Osteoblast (primary cell): ENCODE data around the gene STK31. TPM values are rescaled to one million over a fixed set of nuclear protein-coding genes. Genes with fewer than 3 reads are reported as not detected.

Source experiments
- DNase-seq: peaks from one replicate; pipeline ENCODE4 v3.0.0; 2011; ENCODE audit warnings: low spot score, mixed read lengths; ENCODE audit not compliant: insufficient read length; ENCODE audit errors: missing footprints
- H2AFZ ChIP-seq: 2 replicates; pipeline ENCODE4 v1.6.0; 2011; ENCODE audit warnings: mild to moderate bottlenecking, low read length
- H3K27ac ChIP-seq: 2 replicates; pipeline ENCODE4 v1.5.1; 2011; ENCODE audit warnings: mild to moderate bottlenecking, low read depth, low read length, moderate library complexity
- H3K27me3 ChIP-seq: 2 replicates; pipeline ENCODE4 v1.6.0; 2012; ENCODE audit warnings: mild to moderate bottlenecking, control low read depth, inconsistent platforms, low read length, moderate library complexity; ENCODE audit not compliant: insufficient read depth
- H3K36me3 ChIP-seq: 2 replicates; pipeline ENCODE4 v1.5.1; 2011; ENCODE audit warnings: mild to moderate bottlenecking, low read length, control low read depth, moderate library complexity; ENCODE audit not compliant: insufficient read depth
- H3K4me1 ChIP-seq: 2 replicates; pipeline ENCODE4 v1.5.1; 2011; ENCODE audit warnings: mild to moderate bottlenecking, low read length, control low read depth, moderate library complexity; ENCODE audit not compliant: insufficient read depth
- H3K4me2 ChIP-seq: 2 replicates; pipeline ENCODE4 v1.6.0; 2011; ENCODE audit warnings: mild to moderate bottlenecking, low read length; ENCODE audit not compliant: insufficient read depth
- H3K4me3 ChIP-seq: fragments of 200-600 bp; sonication (generic); 3 replicates; pipeline ENCODE4 v1.5.1; 2012; ENCODE audit warnings: mild to moderate bottlenecking, low read length, inconsistent platforms; ENCODE audit not compliant: insufficient read depth
- H3K79me2 ChIP-seq: 2 replicates; pipeline ENCODE4 v1.6.0; 2012; ENCODE audit warnings: mild to moderate bottlenecking, low read length, control low read depth, inconsistent platforms; ENCODE audit not compliant: insufficient read depth
- H3K9me3 ChIP-seq: 2 replicates; pipeline ENCODE4 v1.5.1; 2011; ENCODE audit warnings: low read depth, low read length, control low read depth
- H4K20me1 ChIP-seq: 2 replicates; pipeline ENCODE4 v1.6.0; 2012; ENCODE audit warnings: mild to moderate bottlenecking, low read length, control low read depth; ENCODE audit not compliant: insufficient read depth
- total RNA-seq: library from RNA; depleted of rRNA; stranded (reverse); fragments of >200 nt; gene quantifications from 2 replicates; pipeline ENCODE4 v1.2.3, GENCODE V29; 2012
- TF ChIP-seq, protein P1 (sequence below): IDR thresholded peaks from 2 replicates; pipeline ENCODE4 v1.5.1; 2011; ENCODE audit warnings: mild to moderate bottlenecking, low read depth, low read length, moderate library complexity; ENCODE audit errors: extremely low read depth

STK31 gene
- total RNA-seq, 1 donor, result under 0.01 TPM

DNA sequence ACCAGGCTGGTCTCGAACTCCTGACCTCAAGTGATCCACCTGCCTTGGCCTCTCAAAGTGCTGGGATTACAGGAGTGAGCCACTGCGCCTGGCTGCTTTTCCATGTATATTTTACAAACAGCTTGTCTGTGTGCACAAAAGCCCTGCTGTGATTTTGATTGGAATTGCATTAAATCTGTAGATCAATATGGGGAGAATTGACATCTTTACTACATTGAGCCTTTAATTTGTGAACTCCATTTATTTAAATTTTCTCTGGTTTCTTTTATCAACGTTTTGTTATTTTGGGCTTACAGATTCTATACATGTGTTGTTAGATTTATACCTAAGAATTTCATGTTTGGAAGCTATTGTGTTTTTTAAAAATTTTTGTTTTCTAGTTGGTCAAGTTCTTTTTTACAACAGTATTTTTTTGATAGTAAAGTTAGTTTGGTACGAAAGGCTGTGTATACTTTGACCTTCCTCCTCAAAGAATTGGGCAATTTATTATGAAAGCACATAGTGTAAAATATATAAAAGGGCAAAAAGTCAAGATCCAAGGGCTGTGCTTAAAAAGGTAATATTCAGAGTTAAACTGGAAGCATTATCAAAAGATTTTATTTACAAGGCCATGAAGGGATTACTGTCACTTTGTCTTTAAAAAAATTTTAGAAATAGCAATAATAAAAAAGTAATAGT, 92.8 kb downstream of the STK31 start:
- Histone ChIP-seq H2AFZ (no peak overlapping the region), H3K27me3 (no peaks in the 10 kb centered on the region), H3K4me3 (no peak overlapping the region), H3K9me3 (no peaks in the 10 kb centered on the region), H3K79me2 (no peaks in the 10 kb centered on the region), H3K4me2 (no peak overlapping the region), H3K36me3 (no peaks in the 10 kb centered on the region), H4K20me1 (no peaks in the 10 kb centered on the region), H3K4me1 (no peaks in the 10 kb centered on the region), H3K27ac (no peak overlapping the region)
- TF ChIP-seq, protein P1, sequence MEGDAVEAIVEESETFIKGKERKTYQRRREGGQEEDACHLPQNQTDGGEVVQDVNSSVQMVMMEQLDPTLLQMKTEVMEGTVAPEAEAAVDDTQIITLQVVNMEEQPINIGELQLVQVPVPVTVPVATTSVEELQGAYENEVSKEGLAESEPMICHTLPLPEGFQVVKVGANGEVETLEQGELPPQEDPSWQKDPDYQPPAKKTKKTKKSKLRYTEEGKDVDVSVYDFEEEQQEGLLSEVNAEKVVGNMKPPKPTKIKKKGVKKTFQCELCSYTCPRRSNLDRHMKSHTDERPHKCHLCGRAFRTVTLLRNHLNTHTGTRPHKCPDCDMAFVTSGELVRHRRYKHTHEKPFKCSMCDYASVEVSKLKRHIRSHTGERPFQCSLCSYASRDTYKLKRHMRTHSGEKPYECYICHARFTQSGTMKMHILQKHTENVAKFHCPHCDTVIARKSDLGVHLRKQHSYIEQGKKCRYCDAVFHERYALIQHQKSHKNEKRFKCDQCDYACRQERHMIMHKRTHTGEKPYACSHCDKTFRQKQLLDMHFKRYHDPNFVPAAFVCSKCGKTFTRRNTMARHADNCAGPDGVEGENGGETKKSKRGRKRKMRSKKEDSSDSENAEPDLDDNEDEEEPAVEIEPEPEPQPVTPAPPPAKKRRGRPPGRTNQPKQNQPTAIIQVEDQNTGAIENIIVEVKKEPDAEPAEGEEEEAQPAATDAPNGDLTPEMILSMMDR, result no peak
- DNase-seq, result no peak

DNA sequence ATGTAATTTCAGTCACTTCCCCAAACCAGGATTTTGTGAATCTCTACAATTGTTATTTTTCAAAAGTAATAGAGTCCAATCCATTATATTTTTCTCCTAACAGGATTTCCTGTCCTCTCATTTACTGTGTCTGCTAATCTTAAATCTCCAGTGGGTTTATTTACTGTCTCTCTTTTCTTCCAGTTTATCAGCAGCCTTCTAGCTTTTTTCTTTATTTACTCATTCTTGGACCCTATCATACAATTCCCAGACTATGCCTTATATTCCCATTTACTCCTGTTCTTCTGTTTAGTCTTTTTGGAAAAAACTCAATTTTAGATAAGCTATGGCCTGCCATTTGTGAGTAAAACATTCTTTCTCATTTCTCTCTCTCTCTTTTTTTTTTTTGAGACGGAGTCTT, 94.7 kb downstream of the STK31 start:
- no peaks in the 10 kb centered on the region for H3K4me1 ChIP-seq
- H3K79me2 ChIP-seq, result no peaks in the 10 kb centered on the region
- H3K4me2 ChIP-seq, result no peak overlapping the region
- TF ChIP-seq, protein P1, result no peak
- H3K4me3 ChIP-seq, result no peak overlapping the region
- no peak overlapping the region for H2AFZ ChIP-seq
- peaks cover 2% of the 10 kb centered on the region for H3K9me3 ChIP-seq
- no peaks in the 10 kb centered on the region for H3K36me3 ChIP-seq
- DNase-seq, result no peak
- no peaks in the 10 kb centered on the region for H4K20me1 ChIP-seq
- H3K27me3 ChIP-seq, result no peaks in the 10 kb centered on the region
- H3K27ac ChIP-seq, result no peak overlapping the region

DNA sequence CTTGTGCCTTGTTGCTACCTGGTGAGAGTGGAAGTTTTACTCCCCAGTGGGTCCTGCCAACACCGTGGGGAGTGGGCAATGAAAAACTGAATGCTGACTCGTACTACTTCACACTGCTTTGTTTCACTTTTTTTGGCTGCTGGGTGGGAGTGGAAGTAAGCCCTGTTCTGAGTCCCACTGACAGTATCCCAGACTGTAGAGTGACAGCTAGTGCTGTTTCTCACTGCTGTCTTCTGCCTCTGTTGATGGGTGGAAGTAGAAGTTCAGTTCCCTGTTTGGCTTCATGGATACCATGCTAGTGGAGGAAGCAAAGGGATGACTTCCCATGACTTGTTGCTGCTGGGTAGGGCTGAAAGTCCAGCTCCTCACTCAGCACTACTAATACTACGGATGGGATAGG, 98.4 kb downstream of the STK31 start:
- Histone ChIP-seq H3K4me2 (no peak overlapping the region), H3K36me3 (no peaks in the 10 kb centered on the region), H3K27me3 (no peaks in the 10 kb centered on the region), H3K27ac (no peak overlapping the region), H3K4me1 (no peaks in the 10 kb centered on the region), H3K9me3 (peaks cover 5% of the 10 kb centered on the region), H2AFZ (no peak overlapping the region), H4K20me1 (no peaks in the 10 kb centered on the region), H3K79me2 (no peaks in the 10 kb centered on the region), H3K4me3 (no peak overlapping the region)
- TF ChIP-seq, protein P1, result no peak
- DNase-seq, result peak; percentile 37

DNA sequence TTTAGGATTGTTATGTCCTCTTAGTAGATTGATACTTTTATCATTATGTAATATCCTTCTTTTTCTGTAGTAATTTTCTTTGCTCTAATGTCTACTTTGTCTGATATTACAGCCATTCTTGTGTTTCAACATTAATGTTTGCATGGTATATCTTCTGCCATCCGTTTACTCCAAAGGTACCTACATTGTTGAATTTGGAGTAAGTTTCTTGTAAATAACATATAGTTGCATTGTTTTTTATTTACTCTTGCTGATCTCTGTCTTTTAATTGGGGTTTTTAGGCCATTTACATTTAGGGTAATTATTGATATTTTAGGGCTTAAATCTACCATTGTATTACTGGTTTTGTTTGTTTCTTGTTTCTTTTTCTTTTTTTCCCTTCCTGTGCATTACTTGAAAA, 100.1 kb downstream of the STK31 start:
- Histone ChIP-seq H3K9me3 (peaks cover 5% of the 10 kb centered on the region), H3K79me2 (no peaks in the 10 kb centered on the region), H3K27me3 (no peaks in the 10 kb centered on the region), H2AFZ (no peak overlapping the region), H3K4me1 (no peaks in the 10 kb centered on the region), H3K4me3 (no peak overlapping the region), H3K4me2 (no peak overlapping the region), H4K20me1 (no peaks in the 10 kb centered on the region), H3K36me3 (no peaks in the 10 kb centered on the region), H3K27ac (no peak overlapping the region)
- no peak for DNase-seq
- TF ChIP-seq, protein P1, result no peak
